Thoracic aorta (tissue), 2 donors: ENCODE measurements around the gene MEIKIN. TPM values are rescaled to one million over a fixed set of nuclear protein-coding genes. Genes with fewer than 3 reads are reported as not detected.

Experiments used
- ATAC-seq: fragments of 150-250 bp; one replicate; pipeline ENCODE4 v1.8.0; 2017; ENCODE audit warnings: low read depth; ENCODE audit not compliant: insufficient number of reproducible peaks, low FRiP score
- DNase-seq: peaks from one replicate; pipeline ENCODE4 v3.0.0-alpha.2; 2020; ENCODE audit warnings: low spot score
- H3K27ac ChIP-seq, 2 donors: fragments of 200-600 bp; sonication (generic); 1 replicate in 1 of 2; 2 replicates in 1 of 2; pipeline ENCODE4 v1.5.1; 2016; ENCODE audit warnings: mild to moderate bottlenecking in 2 of 2, moderate library complexity in 2 of 2
- H3K27me3 ChIP-seq: fragments of 200-600 bp; sonication (generic); replicated peaks from 2 replicates; pipeline ENCODE4 v1.6.0; 2016; ENCODE audit warnings: mild to moderate bottlenecking; ENCODE audit not compliant: insufficient read depth
- H3K36me3 ChIP-seq: fragments of 200-600 bp; sonication (generic); one replicate; pipeline ENCODE4 v1.5.1; 2016
- H3K4me1 ChIP-seq, 2 donors: fragments of 200-600 bp; sonication (generic); 1 replicate in 1 of 2; 2 replicates in 1 of 2; pipeline versions ENCODE4 v1.5.1 to v1.6.0; 2016; ENCODE audit warnings: low read depth in 2 of 2, mild to moderate bottlenecking in 1 of 2; ENCODE audit not compliant: control insufficient read depth in 1 of 2
- H3K4me3 ChIP-seq: fragments of 200-600 bp; sonication (generic); 2 replicates; pipeline ENCODE4 v1.5.1; 2016; ENCODE audit warnings: mild to moderate bottlenecking
- H3K9me3 ChIP-seq: fragments of 200-600 bp; sonication (generic); 2 replicates; pipeline ENCODE4 v1.5.1; 2016
- CTCF ChIP-seq: fragments of 200-600 bp; sonication (generic); IDR thresholded peaks from one replicate; pipeline ENCODE4 v1.5.1; 2019; ENCODE audit warnings: antibody characterized with exemption
- total RNA-seq, 2 donors: library from RNA; depleted of rRNA; stranded (reverse); fragments of >200 nt; gene quantifications; one replicate each; pipeline versions ENCODE4 v1.1.0 to v1.2.3, GENCODE V29; 2016

Gene MEIKIN
- total RNA-seq, 2 donors from 2014 or later: not detected

- no peak overlapping the region for H3K4me3 ChIP-seq
- peaks cover 0 to 15% of the 10 kb centered on the region in 2 donors for H3K4me1 ChIP-seq
- no peak for DNase-seq
- H3K27me3 ChIP-seq: no peaks in the 10 kb centered on the region
- no peak overlapping the region for H3K27ac ChIP-seq
- no peaks in the 10 kb centered on the region for H3K9me3 ChIP-seq
- no peak for TF ChIP-seq CTCF
- no peak for ATAC-seq
- no peaks in the 10 kb centered on the region for H3K36me3 ChIP-seq
Measured at GRCh38 chr5:131973089-131973712, 27.7 kb upstream of the MEIKIN start.

GRCh38 chr5:131968396-131968954 lies 23.0 kb upstream of the MEIKIN start:
- ATAC-seq (no peak), DNase-seq (no peak)
- Histone ChIP-seq H3K27ac (no peak overlapping the region), H3K4me3 (no peak overlapping the region), H3K36me3 (no peaks in the 10 kb centered on the region), H3K27me3 (no peaks in the 10 kb centered on the region), H3K9me3 (no peaks in the 10 kb centered on the region), H3K4me1 (no peaks in the 10 kb centered on the region)
- TF ChIP-seq CTCF: no peak

GRCh38 chr5:131966551-131966950 lies 21.1 kb upstream of the MEIKIN start:
- no peaks in the 10 kb centered on the region for H3K27me3 ChIP-seq
- TF ChIP-seq CTCF: no peak
- H3K4me1 ChIP-seq: no peaks in the 10 kb centered on the region
- H3K9me3 ChIP-seq: no peaks in the 10 kb centered on the region
- no peaks in the 10 kb centered on the region for H3K36me3 ChIP-seq
- H3K4me3 ChIP-seq: no peak overlapping the region
- H3K27ac ChIP-seq: no peak overlapping the region
- ATAC-seq: no peak
- no peak for DNase-seq

GRCh38 chr5:131965826-131966415 lies 20.5 kb upstream of the MEIKIN start:
- DNase-seq: no peak

More at GRCh38 chr5:131965826-131966415, 20.5 kb upstream of the MEIKIN start:
- no peaks in the 10 kb centered on the region for H3K9me3 ChIP-seq
- H3K36me3 ChIP-seq: no peaks in the 10 kb centered on the region
- no peaks in the 10 kb centered on the region for H3K4me1 ChIP-seq
- no peak for TF ChIP-seq CTCF
- H3K27me3 ChIP-seq: no peaks in the 10 kb centered on the region
- H3K4me3 ChIP-seq: no peak overlapping the region
- H3K27ac ChIP-seq: no peak overlapping the region
- ATAC-seq: no peak
